Measurements from ENCODE around the gene MYRIP.

GRCh38 chr3:40304352-40304751, 494.9 kb downstream of the MYRIP start:
- TF ChIP-seq CTCF (conservative IDR thresholded peaks at IDR 0.05) (no peak), ZFX (IDR thresholded peaks at IDR 0.05) (no peak)

Data from C4-2B (cell line).